OCI-LY3 (cell line): ENCODE results near the gene KRT73.

Experiments used
- EZH2phosphoT487 ChIP-seq: fragments of 200-600 bp; shearing (Covaris generic); IDR thresholded peaks from 2 replicates; pipeline ENCODE4 v1.6.1; 2018; ENCODE audit warnings: antibody characterized with exemption, mixed run types, low read depth
- TF ChIP-seq, protein P1 (sequence below): fragments of 200-600, 300-600 bp; sonication (generic); IDR thresholded peaks from 2 replicates; pipeline ENCODE4 v1.5.1; 2014; ENCODE audit warnings: antibody characterized with exemption, low read length, low read depth

DNA sequence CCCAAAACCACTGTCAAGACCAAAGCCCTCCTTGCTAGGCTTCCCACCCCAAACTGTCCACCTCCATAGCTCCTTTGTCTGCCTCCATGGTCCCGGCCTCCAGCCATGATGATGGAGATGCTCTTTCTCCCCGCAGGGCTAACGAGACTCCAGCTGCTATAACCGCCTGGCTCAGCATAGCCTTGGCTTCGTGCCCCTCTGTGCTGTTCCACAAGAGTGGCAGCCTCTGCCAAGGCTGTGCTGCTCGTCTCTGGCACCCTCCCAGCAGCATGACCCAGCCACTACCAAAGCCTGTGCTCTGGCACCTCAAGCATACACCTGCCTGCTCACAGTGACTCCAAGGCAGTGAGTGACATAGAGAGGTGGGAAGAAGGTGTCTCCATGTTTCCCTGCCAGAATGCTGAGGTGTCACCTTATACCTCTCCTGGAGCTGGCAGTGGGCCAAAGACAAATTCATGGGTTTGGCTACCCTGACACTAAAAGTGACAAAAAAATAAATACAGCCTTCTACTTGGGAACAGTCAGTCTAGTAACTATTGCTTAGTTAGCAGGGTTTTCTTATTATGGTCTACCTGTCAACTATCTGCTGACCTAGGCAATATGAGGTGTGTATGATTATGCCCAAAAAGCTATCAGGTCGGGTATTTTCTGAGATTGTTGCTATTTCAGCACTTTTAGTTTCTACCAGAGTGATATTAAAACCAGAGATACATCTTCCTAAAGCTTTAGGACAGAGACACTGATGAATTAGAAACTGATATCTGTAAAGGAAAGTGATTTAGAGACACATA is 16.1 kb upstream of the KRT73 start:
- TF ChIP-seq, protein P1, sequence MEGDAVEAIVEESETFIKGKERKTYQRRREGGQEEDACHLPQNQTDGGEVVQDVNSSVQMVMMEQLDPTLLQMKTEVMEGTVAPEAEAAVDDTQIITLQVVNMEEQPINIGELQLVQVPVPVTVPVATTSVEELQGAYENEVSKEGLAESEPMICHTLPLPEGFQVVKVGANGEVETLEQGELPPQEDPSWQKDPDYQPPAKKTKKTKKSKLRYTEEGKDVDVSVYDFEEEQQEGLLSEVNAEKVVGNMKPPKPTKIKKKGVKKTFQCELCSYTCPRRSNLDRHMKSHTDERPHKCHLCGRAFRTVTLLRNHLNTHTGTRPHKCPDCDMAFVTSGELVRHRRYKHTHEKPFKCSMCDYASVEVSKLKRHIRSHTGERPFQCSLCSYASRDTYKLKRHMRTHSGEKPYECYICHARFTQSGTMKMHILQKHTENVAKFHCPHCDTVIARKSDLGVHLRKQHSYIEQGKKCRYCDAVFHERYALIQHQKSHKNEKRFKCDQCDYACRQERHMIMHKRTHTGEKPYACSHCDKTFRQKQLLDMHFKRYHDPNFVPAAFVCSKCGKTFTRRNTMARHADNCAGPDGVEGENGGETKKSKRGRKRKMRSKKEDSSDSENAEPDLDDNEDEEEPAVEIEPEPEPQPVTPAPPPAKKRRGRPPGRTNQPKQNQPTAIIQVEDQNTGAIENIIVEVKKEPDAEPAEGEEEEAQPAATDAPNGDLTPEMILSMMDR, result no peak
- no peak for TF ChIP-seq EZH2phosphoT487
